GM18867 (cell line): Measurements from ENCODE around the gene ZNF335.
"Not testable (repeated sequence)": the region's sequence is repeated elsewhere in the genome, so short reads cannot be mapped to it uniquely, and the experiment has no call there.

Experiments used
- ATAC-seq: cut with Tn5 transposase; IDR thresholded peaks from one replicate; pipeline ENCODE4 v1.9.1; 2021; ENCODE audit warnings: mild to moderate bottlenecking, moderate library complexity; ENCODE audit not compliant: unreplicated experiment

ZNF335 gene

DNA sequence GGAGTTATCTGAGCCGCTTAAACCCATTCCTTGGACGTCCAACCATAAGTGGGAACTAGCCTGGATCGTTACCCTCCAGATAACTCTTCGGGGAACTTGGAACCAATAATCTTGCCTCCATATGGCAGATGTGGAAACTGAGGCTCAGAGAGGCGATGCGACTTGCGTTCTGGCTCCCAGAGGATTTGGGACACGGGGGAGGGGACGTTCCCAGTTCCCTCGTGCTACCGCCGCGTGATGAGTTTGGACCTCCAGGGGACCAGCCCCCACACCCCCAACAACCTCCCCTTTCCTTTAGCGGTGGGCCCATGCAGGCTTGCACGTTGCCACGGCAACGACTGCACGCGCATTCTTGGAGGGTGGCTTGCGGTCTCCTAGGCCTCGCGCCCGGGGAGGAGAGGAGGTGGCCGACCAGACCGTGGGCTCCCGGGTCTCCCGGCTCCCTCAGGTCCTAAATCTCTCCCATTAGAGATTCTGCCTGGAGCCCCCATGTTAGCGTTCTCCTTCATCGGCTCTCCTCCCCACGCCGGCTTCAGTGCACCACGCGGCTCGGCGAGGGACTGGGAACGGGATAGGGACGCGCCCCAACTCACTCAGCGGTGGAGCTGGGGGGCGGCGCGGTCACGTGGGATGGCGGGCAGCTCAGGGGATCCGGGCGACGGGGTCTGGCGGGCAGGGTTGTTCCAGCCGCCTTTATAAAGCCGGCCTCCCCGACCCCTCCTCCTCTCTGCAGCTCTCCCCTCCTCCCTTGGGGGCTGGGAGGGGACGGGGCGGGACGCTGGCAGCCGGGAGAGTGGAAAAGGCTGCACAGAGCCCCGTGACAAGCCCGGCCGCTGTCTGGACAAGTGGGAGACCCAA lies 60.3 kb downstream of the ZNF335 start, which contains the start of gene PLTP:
TSS of gene PLTP (minus strand) at position 670 of the 858 bp plus-strand sequence. CDS start 703 bp downstream, outside the sequence.
- no peak for ATAC-seq

DNA sequence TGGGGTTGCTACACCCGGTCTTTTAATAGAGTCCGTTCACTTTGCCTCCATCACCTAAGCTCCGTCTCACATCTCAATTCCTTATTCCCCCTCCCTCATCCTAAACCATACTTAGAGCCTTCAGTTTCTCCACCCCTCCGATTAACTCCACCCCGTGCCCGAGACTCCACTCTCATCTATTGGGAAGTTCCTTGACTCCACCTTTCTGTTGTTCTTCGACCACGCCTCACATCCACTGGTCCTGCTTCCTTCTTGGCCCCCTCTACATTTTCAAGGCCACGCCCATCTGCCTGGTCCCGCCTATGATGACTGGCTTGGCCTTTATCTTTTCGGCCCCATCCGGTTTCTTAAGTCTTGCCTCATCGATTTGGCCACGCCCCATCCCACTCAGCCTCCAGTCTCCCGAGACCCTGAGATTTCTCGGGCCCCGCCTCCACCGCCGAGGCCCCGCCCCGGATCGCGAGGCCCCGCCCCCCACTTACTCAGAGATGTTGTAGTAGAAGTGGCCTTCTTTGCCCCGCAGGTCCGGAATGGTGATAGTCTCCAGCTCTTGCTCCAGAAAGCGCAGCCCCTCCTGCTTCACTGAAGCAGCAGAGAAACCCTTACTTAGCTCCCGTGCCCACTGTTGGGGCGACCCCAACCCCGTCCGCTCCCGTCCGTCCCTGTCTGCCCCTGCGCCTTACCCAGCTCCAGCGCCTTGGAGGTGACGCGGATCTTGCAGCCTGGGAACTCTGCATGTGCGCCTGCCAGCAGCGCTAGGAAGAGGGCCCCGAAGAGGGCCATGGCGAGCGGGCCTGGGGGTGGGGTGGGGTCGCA lies 61.1 kb downstream of the ZNF335 start:
- ATAC-seq = peak; percentile 87

DNA sequence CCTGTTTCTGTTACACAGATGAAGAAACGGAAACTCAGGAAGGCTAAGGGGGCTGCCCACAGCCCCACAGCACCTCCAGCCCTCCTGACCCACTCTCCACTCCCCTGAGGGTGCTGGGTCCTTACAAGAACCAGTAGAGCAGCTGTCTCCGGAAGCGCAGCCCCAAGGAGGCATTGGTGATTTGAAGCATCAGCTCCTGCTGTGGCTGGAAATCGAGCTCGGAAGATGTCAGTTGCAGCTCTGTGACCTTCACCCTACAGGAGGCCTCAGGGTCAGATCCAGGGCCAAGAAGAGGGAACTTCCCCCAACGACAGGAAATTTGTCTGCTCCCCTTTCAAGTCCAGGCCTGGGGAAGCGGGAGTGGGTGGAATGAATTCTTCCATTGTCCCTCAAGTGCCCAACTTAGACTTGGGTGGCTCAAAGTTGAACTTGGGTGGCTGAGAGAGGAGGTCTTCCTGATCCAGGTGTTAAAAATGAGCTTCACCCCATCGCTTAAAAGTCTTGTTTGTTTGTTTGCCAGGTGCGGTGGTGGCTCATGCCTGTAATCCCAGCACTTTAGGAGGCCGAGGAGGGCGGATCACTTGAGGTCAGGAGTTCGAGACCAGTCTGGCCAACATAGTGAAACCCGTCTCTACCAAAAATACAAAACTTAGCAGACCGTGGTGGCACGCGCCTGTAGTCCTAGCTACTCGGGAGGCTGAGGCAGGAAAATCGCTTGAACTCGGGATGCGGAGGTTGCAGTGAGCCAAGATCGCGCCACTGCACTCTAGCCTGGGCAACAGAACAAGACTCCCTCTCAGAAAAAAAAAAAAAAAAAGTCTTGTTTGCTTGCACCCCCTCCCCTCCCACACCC lies 62.0 kb downstream of the ZNF335 start:
- no peak for ATAC-seq

DNA sequence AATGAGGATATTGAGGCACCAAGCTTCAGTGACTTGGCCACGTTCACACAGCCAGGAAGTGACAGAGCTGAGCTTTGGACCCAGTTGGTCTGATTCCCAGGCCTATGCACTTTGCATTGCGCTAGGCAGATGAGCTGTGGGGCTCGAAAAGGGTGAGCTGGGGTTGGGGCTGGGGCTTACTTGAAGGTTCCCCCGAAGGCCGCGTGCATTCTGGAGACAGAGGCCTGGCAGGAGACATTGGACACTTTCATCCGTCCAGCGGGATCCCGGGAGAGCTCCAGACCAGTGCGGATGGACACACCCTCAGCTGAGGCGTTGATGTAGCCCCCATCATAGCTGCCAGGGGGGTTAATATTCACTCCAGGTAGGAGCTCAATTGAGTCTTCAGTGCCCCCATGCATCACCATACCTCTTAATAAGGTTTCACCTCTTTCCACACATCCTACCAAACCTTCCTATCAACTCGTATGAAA lies 62.6 kb downstream of the ZNF335 start:
- no peak for ATAC-seq

DNA sequence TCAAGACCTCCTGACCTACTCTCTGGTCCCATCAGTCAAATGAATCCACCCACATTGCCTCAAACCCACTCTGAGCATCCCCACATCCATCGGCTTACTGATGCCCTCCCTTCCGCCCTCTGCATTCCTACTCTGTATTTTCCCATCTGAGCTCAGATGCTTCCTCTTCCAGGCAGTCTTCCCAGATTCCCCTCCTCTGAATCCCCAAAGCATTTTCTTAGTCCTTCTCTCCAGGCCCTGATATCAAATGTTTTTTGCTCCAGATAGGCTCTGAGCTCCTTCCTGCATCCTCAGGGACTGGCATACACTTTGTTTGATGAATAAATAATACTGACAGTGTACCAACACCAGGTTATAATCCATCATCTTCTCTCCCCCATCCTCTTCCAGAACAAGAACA lies 63.9 kb downstream of the ZNF335 start:
- no peak for ATAC-seq

DNA sequence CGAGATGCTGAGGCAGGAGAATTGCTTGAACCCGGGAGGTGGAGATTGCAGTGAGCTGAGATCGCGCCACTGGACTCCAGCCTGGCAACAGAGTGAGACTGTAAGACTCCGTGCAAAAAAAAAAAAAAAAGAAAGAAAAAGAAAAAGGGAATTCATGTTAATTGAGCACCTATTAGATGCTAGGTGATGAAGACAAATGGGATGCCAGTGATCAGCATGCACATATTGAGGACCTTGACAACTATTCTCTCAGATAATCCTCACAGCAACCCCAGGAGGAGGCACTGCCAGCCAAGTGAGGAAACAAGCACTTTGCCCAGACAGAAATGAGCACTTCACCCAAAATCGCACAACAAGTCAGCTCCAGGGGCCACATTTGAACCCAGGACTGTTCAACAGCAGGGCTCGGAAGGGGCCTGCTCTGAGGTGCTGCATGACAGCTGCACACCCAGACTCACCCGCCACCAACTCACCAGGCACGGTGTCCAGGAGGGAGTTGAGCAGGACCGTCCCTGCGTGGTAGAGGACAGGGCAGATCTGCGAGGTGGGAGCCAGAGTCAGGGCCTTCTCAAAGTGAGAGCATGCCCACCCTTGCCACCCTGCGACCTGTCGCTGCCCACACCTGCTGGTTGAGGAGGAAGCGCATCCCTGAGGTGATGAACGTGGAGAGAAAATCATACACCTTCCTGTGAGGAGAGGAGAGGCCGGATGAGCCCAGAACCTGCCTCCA lies 64.6 kb downstream of the ZNF335 start:
- ATAC-seq = no peak

DNA sequence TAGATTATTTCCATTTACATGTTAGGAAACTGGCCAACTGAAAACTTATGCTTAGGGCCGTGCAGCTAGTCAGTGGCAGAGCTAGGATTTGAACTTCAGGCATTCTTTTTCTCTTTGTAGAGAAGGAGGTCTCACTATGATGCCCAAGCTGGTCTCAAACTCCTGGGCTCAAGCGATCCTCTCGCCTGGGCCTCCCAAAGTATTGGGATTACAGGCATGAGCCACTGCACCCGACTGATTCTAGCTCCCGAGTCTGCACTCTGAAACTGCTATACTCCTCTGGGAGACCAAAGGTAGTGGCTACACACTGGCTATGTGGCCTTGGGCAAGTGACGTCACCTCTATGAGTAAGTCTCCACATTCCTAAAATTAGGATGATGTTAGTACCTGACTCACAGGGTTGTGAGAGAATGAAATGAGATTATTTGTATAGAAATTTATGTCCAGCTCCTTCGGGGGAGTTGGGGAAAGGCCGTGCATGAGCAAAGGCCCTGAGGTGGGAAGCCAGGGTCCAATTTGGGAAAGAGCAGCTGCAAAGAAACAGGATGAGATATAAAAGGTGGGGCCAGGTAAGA lies 66.4 kb downstream of the ZNF335 start:
- no peak for ATAC-seq

DNA sequence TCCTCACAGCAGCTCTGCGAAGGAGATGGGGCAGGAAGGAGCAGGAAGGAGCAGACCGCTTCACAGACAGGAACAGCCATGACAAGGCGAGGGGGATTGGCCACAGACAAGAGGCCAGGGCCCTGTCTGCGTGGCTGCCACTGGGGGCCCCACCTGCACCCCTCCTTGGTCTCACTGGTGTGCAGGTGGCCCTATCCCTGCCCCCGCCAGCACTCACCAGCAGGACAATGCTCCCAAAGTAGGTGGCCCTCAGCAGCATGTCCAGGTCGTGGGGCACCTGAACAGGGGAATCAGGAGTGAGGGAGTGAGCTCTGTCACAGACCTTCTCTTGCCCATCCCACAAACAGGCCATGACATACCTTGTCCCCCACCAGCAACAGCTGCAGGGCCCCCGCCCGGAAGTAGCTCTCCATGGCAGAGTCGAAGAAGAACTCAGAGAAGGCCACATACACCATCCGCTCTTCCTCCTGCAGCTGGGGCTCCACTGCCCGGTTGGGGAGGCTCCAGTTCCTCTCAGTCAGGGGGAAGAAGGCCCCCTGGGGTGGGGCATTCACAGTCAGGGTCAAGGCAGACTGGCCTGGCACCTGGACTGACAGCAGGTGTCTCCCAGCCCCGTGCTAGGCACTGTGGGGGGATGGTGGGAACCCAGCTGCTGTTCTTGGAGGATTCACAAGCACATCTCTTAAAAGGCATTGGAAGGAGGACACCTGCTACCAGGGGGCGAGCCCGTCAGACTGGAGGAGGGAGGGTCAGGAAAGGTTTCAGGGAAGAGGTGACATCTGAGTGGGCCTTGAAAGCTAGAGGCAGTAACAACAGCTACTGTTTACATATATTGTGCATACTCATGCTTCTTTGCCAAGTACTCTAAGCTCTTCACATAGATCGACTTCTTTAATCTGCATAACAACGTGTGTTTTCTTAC lies 67.2 kb downstream of the ZNF335 start:
- ATAC-seq = no peak

DNA sequence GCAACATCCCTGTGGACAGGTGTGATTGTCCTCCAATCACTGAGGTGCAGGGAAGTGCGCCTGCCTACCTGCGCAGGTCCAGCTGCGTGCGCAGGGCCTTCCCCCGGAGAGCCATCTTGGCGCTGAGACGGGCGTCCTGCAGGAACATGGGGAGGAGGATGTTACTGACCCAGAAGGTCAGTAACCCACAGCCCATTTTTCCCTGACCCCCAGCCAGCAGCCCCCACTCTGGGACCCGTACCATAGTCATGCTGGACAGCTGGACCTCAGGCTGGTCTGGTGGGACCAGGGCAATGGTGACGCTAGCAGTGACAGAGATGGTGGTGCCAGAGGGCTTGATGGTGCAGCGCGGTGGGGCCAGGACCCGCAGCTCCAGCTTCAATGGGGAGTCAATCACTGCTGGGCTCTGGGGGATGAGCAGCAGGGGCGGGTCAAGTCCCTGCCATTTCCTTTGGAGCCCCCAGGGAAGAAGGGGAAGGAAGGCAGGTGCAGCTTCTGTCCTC lies 69.8 kb downstream of the ZNF335 start:
- no peak for ATAC-seq

DNA sequence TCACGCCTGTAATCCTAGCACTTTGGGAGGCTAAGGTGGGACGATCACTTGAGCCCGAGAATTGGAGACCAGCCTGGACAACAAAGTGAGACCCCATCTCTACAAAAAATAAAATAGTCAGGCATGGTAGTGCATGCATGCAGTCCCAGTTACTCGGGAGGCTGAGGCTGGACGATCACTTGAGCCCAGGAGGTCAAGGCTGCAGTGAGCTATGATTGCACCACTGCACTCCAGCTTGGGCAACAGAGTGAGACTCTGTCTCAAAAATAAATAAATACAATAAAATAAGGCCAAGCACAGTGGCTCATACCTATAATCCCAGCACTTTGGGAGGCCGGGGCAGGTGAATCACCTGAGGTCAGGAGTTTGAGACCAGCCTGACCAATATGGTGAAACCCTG lies 70.7 kb downstream of the ZNF335 start:
- ATAC-seq = not testable (repeated sequence)

DNA sequence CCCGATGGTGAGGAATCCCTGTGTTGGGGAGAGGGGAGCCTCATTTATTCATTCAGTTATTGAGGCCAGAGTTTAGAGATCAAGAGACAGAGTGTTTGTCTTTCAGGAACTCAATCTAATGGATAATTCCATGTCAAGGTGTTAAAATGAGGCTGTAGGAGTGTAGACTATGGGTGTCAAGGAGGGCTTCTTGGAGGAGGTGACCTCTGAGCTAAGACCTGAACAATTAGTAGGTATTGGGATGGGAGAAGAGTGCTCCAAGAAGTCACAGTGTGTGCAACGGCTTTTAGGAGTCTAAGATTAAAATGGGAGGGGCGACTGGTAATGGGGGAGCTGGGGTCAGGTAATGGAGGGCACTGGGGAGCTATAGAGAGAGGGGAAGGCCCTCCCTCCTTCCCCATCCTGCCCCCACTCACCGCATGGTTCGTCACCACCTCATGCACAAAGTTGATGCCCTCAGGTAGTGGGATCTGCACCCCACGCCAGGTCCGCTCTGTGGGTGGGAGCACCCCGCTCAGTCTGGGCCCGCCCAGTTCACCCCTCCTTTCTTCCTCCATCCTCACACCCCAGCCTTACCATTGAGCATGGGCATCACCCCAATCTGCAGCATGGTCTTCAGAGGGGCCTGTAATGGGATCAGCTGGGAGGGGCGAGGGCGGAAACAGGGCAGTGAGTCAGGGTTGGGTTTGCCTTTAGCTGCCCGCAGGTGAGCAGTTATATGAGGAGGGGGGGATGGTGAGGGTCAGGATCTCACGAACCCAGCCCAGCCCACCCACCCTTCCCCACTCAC lies 72.8 kb downstream of the ZNF335 start:
- no peak for ATAC-seq
